IPS-18a (cell line): ENCODE measurements around the gene BCL2L15.
A peak's percentile ranks its signal among the peaks of the same experiment; 100 is the strongest.

Source experiments
- H3K27ac ChIP-seq: one replicate; pipeline ENCODE4 v1.5.1; 2013; ENCODE audit warnings: low read length
- H3K27me3 ChIP-seq: one replicate; pipeline ENCODE4 v1.6.1; 2013; ENCODE audit warnings: mild to moderate bottlenecking, low read length; ENCODE audit not compliant: control insufficient read depth, insufficient read depth
- H3K36me3 ChIP-seq: one replicate; pipeline ENCODE4 v1.6.1; 2013; ENCODE audit warnings: low read depth, low read length; ENCODE audit not compliant: control insufficient read depth
- H3K4me1 ChIP-seq: one replicate; pipeline ENCODE4 v1.6.1; 2013; ENCODE audit warnings: low read depth, low read length; ENCODE audit not compliant: control insufficient read depth
- H3K4me3 ChIP-seq: one replicate; pipeline ENCODE4 v1.5.1; 2013; ENCODE audit warnings: low read length
- H3K9ac ChIP-seq: one replicate; pipeline ENCODE4 v1.6.1; 2013; ENCODE audit warnings: mild to moderate bottlenecking, low read length, moderate library complexity
- H3K9me3 ChIP-seq: one replicate; pipeline ENCODE4 v1.6.1; 2013; ENCODE audit warnings: low read depth, low read length; ENCODE audit not compliant: control insufficient read depth

BCL2L15 gene

GRCh38 chr1:113904674-113905434 lies 17.5 kb upstream of the BCL2L15 start, which contains the start of the genes AP4B1 and DCLRE1B:
AP4B1 (minus strand) TSS chr1:113904799; CDS start chr1:113904717, 82 bp downstream.
DCLRE1B (plus strand) TSS chr1:113905326; CDS start chr1:113905587, 261 bp downstream.
- no peaks in the 10 kb centered on the region for H3K9me3 ChIP-seq
- no peaks in the 10 kb centered on the region for H3K4me1 ChIP-seq
- H3K27ac ChIP-seq, result peak within 1 kb of the TSS; percentile 51
- H3K27me3 ChIP-seq, result no peaks in the 10 kb centered on the region
- peak within 1 kb of the TSS; percentile 91 for H3K4me3 ChIP-seq
- H3K36me3 ChIP-seq, result peaks cover 17% of the 10 kb centered on the region
- H3K9ac ChIP-seq, result peak within 1 kb of the TSS; percentile 84

GRCh38 chr1:113904293-113904673 lies 16.9 kb upstream of the BCL2L15 start:
- no peak overlapping the region for H3K27ac ChIP-seq
- peak overlapping the region; percentile 91 for H3K4me3 ChIP-seq
- peaks cover 21% of the 10 kb centered on the region for H3K36me3 ChIP-seq
- H3K27me3 ChIP-seq, result no peaks in the 10 kb centered on the region
- peak overlapping the region; percentile 53 for H3K9ac ChIP-seq
- H3K4me1 ChIP-seq, result no peaks in the 10 kb centered on the region
- no peaks in the 10 kb centered on the region for H3K9me3 ChIP-seq

- peaks cover 19% of the 10 kb centered on the region for H3K36me3 ChIP-seq
- peak overlapping the region; percentile 53 for H3K9ac ChIP-seq
- H3K4me1 ChIP-seq, result no peaks in the 10 kb centered on the region
- no peaks in the 10 kb centered on the region for H3K27me3 ChIP-seq
- no peaks in the 10 kb centered on the region for H3K9me3 ChIP-seq
- H3K4me3 ChIP-seq, result peak overlapping the region; percentile 91
- H3K27ac ChIP-seq, result no peak overlapping the region
Observed at GRCh38 chr1:113903501-113904292, 16.3 kb upstream of the BCL2L15 start.

GRCh38 chr1:113901191-113901590 lies 13.8 kb upstream of the BCL2L15 start:
- Histone ChIP-seq H3K27ac (no peak overlapping the region), H3K36me3 (peaks cover 18% of the 10 kb centered on the region), H3K27me3 (no peaks in the 10 kb centered on the region), H3K9ac (no peak overlapping the region), H3K9me3 (no peaks in the 10 kb centered on the region), H3K4me3 (no peak overlapping the region), H3K4me1 (no peaks in the 10 kb centered on the region)

- Histone ChIP-seq H3K9me3 (no peaks in the 10 kb centered on the region), H3K36me3 (peaks cover 22% of the 10 kb centered on the region), H3K4me1 (no peaks in the 10 kb centered on the region), H3K27me3 (no peaks in the 10 kb centered on the region), H3K27ac (no peak overlapping the region), H3K9ac (no peak overlapping the region), H3K4me3 (no peak overlapping the region)
Observed at GRCh38 chr1:113899111-113899510, 11.7 kb upstream of the BCL2L15 start.

GRCh38 chr1:113898241-113898814 lies 10.9 kb upstream of the BCL2L15 start:
- no peak overlapping the region for H3K27ac ChIP-seq
- H3K4me1 ChIP-seq, result no peaks in the 10 kb centered on the region
- no peak overlapping the region for H3K9ac ChIP-seq
- no peak overlapping the region for H3K4me3 ChIP-seq
- no peaks in the 10 kb centered on the region for H3K27me3 ChIP-seq
- H3K36me3 ChIP-seq, result peaks cover 22% of the 10 kb centered on the region
- H3K9me3 ChIP-seq, result no peaks in the 10 kb centered on the region

- H3K4me1 ChIP-seq, result no peaks in the 10 kb centered on the region
- H3K9ac ChIP-seq, result no peak overlapping the region
- H3K36me3 ChIP-seq, result peaks cover 22% of the 10 kb centered on the region
- H3K9me3 ChIP-seq, result no peaks in the 10 kb centered on the region
- no peaks in the 10 kb centered on the region for H3K27me3 ChIP-seq
- no peak overlapping the region for H3K4me3 ChIP-seq
- no peak overlapping the region for H3K27ac ChIP-seq
Observed at GRCh38 chr1:113895961-113896360, 8.6 kb upstream of the BCL2L15 start.

- Histone ChIP-seq H3K36me3 (peaks cover 21% of the 10 kb centered on the region), H3K4me3 (no peak overlapping the region), H3K27me3 (no peaks in the 10 kb centered on the region), H3K27ac (no peak overlapping the region), H3K4me1 (no peaks in the 10 kb centered on the region), H3K9me3 (no peaks in the 10 kb centered on the region), H3K9ac (no peak overlapping the region)
Observed at GRCh38 chr1:113895098-113895497, 7.7 kb upstream of the BCL2L15 start.

GRCh38 chr1:113893267-113893666 lies 5.9 kb upstream of the BCL2L15 start:
- Histone ChIP-seq H3K36me3 (peaks cover 11% of the 10 kb centered on the region), H3K4me1 (no peaks in the 10 kb centered on the region), H3K27me3 (no peaks in the 10 kb centered on the region), H3K4me3 (no peak overlapping the region), H3K9me3 (no peaks in the 10 kb centered on the region), H3K9ac (no peak overlapping the region), H3K27ac (no peak overlapping the region)

GRCh38 chr1:113891631-113892220 lies 4.3 kb upstream of the BCL2L15 start:
- Histone ChIP-seq H3K36me3 (peaks cover 4% of the 10 kb centered on the region), H3K9ac (no peak overlapping the region), H3K4me3 (no peak overlapping the region), H3K4me1 (no peaks in the 10 kb centered on the region), H3K27me3 (no peaks in the 10 kb centered on the region), H3K27ac (no peak overlapping the region), H3K9me3 (no peaks in the 10 kb centered on the region)

- Histone ChIP-seq H3K27ac (no peak overlapping the region), H3K27me3 (no peaks in the 10 kb centered on the region), H3K36me3 (peaks cover 3% of the 10 kb centered on the region), H3K4me1 (no peaks in the 10 kb centered on the region), H3K9me3 (no peaks in the 10 kb centered on the region), H3K4me3 (no peak overlapping the region), H3K9ac (no peak overlapping the region)
Observed at GRCh38 chr1:113890816-113891215, 3.4 kb upstream of the BCL2L15 start.
